IPS-NIHi7 (cell line): Measurements from ENCODE around the gene MRAP.

Experiments used
- DNase-seq: peaks from one replicate; pipeline ENCODE4 v3.0.0; 2012; ENCODE audit warnings: mixed read lengths; ENCODE audit errors: extremely low spot score

The MRAP gene

GRCh38 chr21:32322676-32323075 is 24.0 kb downstream of the MRAP start:
- DNase-seq: no peak

- DNase-seq: no peak
Observed at GRCh38 chr21:32325706-32326105, 27.1 kb downstream of the MRAP start.

GRCh38 chr21:32328595-32328994 is 29.9 kb downstream of the MRAP start:
- no peak for DNase-seq

- DNase-seq: no peak
Observed at GRCh38 chr21:32329331-32329730, 30.7 kb downstream of the MRAP start.

- no peak for DNase-seq
Observed at GRCh38 chr21:32329776-32330175, 31.1 kb downstream of the MRAP start.

GRCh38 chr21:32330784-32331311 is 32.2 kb downstream of the MRAP start:
- no peak for DNase-seq

- no peak for DNase-seq
Observed at GRCh38 chr21:32331444-32332305, 33.0 kb downstream of the MRAP start.

GRCh38 chr21:32332463-32332951 is 33.9 kb downstream of the MRAP start:
- DNase-seq: no peak

GRCh38 chr21:32333953-32334673 is 35.5 kb downstream of the MRAP start:
- DNase-seq: no peak

- DNase-seq: no peak
Observed at GRCh38 chr21:32334980-32335531, 36.4 kb downstream of the MRAP start.

- DNase-seq: no peak
Observed at GRCh38 chr21:32335601-32336575, 37.2 kb downstream of the MRAP start.

GRCh38 chr21:32336711-32337110 is 38.1 kb downstream of the MRAP start:
- no peak for DNase-seq

- DNase-seq: no peak
Observed at GRCh38 chr21:32337206-32337605, 38.6 kb downstream of the MRAP start.

GRCh38 chr21:32338209-32338921 is 39.7 kb downstream of the MRAP start:
- DNase-seq: no peak

GRCh38 chr21:32340863-32341848 is 42.5 kb downstream of the MRAP start:
- no peak for DNase-seq

- no peak for DNase-seq
Observed at GRCh38 chr21:32346951-32347350, 48.3 kb downstream of the MRAP start.

GRCh38 chr21:32347351-32347750 is 48.7 kb downstream of the MRAP start:
- no peak for DNase-seq

GRCh38 chr21:32347977-32348376 is 49.3 kb downstream of the MRAP start:
- DNase-seq: no peak

- DNase-seq: no peak
Observed at GRCh38 chr21:32348604-32349332, 50.1 kb downstream of the MRAP start.
